AG04450 (cell line): ENCODE data around the gene CCL15. TPM values are rescaled to one million over a fixed set of nuclear protein-coding genes. Genes with fewer than 3 reads are reported as not detected.
A peak's percentile ranks its signal among the peaks of the same experiment; 100 is the strongest.
"Not testable (repeated sequence)": the region's sequence is repeated elsewhere in the genome, so short reads cannot be mapped to it uniquely, and the experiment has no call there.

Experiments
- CTCF ChIA-PET: fragments of 300-600, 350-600 bp; formaldehyde crosslinking; extraction: SDS; loops from one replicate; lab custom pipeline; 2022; ENCODE audit warnings: antibody characterized with exemption, inconsistent platforms; lab: Charles Lee
- POLR2A ChIA-PET: fragments of 350-600 bp; formaldehyde crosslinking; extraction: SDS; loops from one replicate; lab custom pipeline; 2021; ENCODE audit warnings: antibody characterized with exemption, inconsistent platforms; lab: Yijun Ruan, JAX
- DNase-seq: peaks from one replicate; pipeline ENCODE4 v3.0.0-alpha.2; 2011; ENCODE audit warnings: low read depth, low spot score
- H3K27ac ChIP-seq: one replicate; pipeline ENCODE4 v1.5.1; 2012; ENCODE audit warnings: low read depth, low read length, control low read depth
- H3K27me3 ChIP-seq: one replicate; pipeline ENCODE4 v1.6.0; 2012; ENCODE audit warnings: low read length; ENCODE audit not compliant: control insufficient read depth, insufficient read depth
- H3K4me3 ChIP-seq: 2 replicates; pipeline ENCODE4 v1.5.1; 2011; ENCODE audit warnings: mild to moderate bottlenecking, low read depth, low read length, control low read depth
- H3K9me3 ChIP-seq: 2 replicates; pipeline ENCODE4 v1.5.1; 2012; ENCODE audit warnings: low read length; ENCODE audit not compliant: control insufficient read depth, insufficient read depth
- polyA plus RNA-seq: library from polyadenylated mRNA; depleted of rRNA; stranded (reverse); fragments of >200 nt; gene quantifications from 2 replicates; pipeline ENCODE4 v1.2.3, GENCODE V29; 2011
- TF ChIP-seq, protein P1 (sequence below): IDR thresholded peaks from 2 replicates; pipeline ENCODE4 v1.5.1; 2011; ENCODE audit warnings: low read depth, low read length, control low read depth, inconsistent platforms

CCL15 gene
- polyA plus RNA-seq, 1 experiment = not detected

DNA sequence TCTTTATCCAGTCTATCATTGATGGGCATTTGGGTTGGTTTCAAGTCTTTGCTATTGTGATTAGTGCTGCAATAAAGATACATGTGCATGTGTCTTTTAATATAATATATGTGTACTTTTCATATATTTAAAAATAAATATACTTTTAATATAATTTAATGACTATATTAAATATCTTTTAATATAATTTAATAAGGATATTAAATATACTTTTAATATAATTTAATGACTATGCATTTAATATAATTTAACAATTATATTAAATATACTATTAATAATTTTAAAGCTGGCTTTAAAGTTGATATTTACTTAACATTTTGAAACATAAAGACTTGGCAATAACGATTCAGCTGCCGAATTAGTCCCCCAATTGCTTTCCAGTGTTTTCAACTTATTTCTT lies 15.2 kb upstream of the CCL15 start:
- TF ChIP-seq, protein P1, sequence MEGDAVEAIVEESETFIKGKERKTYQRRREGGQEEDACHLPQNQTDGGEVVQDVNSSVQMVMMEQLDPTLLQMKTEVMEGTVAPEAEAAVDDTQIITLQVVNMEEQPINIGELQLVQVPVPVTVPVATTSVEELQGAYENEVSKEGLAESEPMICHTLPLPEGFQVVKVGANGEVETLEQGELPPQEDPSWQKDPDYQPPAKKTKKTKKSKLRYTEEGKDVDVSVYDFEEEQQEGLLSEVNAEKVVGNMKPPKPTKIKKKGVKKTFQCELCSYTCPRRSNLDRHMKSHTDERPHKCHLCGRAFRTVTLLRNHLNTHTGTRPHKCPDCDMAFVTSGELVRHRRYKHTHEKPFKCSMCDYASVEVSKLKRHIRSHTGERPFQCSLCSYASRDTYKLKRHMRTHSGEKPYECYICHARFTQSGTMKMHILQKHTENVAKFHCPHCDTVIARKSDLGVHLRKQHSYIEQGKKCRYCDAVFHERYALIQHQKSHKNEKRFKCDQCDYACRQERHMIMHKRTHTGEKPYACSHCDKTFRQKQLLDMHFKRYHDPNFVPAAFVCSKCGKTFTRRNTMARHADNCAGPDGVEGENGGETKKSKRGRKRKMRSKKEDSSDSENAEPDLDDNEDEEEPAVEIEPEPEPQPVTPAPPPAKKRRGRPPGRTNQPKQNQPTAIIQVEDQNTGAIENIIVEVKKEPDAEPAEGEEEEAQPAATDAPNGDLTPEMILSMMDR = no peak
- no peak overlapping the region for H3K27ac ChIP-seq
- ChIA-PET POLR2A (no interaction called here), CTCF (no interaction called here)
- DNase-seq = no peak
- no peaks in the 10 kb centered on the region for H3K27me3 ChIP-seq
- no peak overlapping the region for H3K4me3 ChIP-seq
- no peaks in the 10 kb centered on the region for H3K9me3 ChIP-seq

DNA sequence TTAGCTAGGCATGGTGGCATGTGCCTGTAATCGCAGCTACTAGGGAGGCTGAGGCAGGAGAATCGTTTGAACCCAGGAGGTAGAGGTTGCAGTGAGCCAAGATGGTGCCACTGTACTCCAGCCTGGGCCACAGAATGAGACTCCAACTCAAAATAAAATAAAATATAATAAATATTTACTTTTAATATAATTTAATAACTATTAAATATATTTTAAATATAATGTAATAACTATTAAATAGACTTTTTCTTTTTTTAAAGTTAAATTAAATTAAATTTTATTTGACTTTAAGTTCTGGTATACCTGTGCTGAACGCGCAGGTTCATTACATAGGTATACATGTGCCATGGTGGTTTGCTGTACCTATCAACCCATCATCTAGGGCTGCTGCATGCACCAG lies 14.5 kb upstream of the CCL15 start:
- CTCF ChIA-PET, H3K4me3 ChIP-seq, H3K9me3 ChIP-seq, POLR2A ChIA-PET, H3K27me3 ChIP-seq, DNase-seq, H3K27ac ChIP-seq: not testable (repeated sequence)

DNA sequence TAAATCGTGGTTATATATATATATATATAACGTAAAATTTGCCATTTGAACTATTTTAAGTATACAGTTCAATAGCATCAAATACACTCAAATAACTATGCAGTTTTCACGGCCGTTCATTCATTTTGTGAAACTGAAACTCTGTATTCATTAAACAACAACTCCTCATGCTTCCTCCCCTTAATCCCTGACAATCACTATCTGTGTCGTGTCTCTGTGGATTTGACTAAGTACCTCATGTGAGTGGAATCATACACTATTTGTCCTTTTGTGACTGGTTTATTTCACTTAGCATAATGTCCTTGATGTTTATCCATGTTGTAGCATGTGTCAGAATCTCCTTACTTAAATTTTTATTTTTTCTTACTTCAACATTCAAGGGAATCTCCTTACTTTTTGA lies 13.6 kb upstream of the CCL15 start:
- Histone ChIP-seq H3K27ac (no peak overlapping the region), H3K4me3 (no peak overlapping the region), H3K27me3 (no peaks in the 10 kb centered on the region), H3K9me3 (no peaks in the 10 kb centered on the region)
- POLR2A ChIA-PET = no interaction called here
- TF ChIP-seq, protein P1 = no peak
- CTCF ChIA-PET = no interaction called here
- DNase-seq = no peak

DNA sequence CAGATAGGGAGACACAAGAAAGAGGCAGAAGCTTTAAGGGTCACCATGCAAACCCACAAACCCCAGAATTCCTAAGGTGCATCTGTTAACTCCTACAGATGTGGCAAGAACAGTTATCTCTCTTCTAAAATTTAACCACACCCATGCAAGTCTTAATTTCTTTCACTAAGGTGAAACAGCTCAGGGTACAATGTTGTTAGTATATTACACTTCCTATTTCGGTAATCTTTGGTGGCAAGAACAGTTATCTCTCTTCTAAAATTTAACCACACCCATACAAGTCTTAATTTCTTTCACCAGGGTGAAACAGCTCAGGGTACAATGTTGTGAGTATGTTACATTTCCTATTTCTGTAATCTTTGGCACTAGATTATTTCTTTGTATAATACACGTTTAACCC lies 9.8 kb upstream of the CCL15 start:
- ChIA-PET CTCF (interaction anchor here (1.1 kb wide), 1 partner anchor 139 kb away, joined by 3 read pairs; no protein-coding TSS in a partner anchor), POLR2A (no interaction called here)
- Histone ChIP-seq H3K4me3 (no peak overlapping the region), H3K9me3 (no peaks in the 10 kb centered on the region), H3K27ac (no peak overlapping the region), H3K27me3 (no peaks in the 10 kb centered on the region)
- TF ChIP-seq, protein P1 = no peak
- DNase-seq = no peak

DNA sequence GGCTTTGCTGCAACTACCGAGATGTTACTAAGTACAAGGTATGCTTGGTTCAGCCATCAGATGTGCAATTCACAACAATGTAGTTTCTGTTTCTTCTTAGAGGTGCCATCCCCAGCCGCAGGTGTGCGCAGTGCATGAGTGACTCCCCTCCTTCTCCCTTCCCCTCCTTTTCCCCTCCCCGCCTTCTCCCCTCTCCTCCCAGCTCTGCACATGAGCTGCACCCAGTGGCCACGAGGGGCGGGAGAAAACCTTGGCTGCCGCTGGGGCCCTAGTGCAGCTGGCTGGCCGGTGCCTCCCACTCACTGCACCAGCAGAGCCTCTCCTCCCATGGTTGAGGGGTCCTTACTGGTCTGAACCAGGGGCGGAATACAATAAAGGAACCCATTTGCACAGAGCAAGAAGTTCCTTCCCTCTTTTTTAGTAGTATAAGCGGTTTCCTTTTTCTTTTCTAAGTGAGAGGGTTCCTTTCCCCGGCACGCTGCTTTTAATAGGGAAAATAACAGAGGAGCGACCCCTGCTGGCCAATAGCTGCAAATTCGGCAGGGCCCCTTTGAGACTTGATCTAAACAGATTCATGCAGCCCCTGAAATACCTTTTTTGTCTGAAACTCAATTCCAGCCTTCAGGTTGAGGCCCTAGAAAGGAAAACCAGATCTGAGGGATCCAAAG lies 7.8 kb upstream of the CCL15 start:
- no peak overlapping the region for H3K27ac ChIP-seq
- CTCF ChIA-PET = interaction anchor here (1.0 kb wide), 1 partner anchor 162 kb away, joined by 3 read pairs; no protein-coding TSS in a partner anchor
- H3K4me3 ChIP-seq = no peak overlapping the region
- TF ChIP-seq, protein P1 = peak; percentile 62
- DNase-seq = peak; percentile 4
- H3K9me3 ChIP-seq = no peaks in the 10 kb centered on the region
- H3K27me3 ChIP-seq = peaks cover 2% of the 10 kb centered on the region
- POLR2A ChIA-PET = no interaction called here
